HepG2 (cell line): ENCODE results near the gene ZDHHC14. TPM values are rescaled to one million over a fixed set of nuclear protein-coding genes. Genes with fewer than 3 reads are reported as not detected.

Source experiments
- AGO2 ChIP-seq: fragments of 200-400 bp; formaldehyde crosslinking; optimal IDR thresholded peaks from 2 replicates; pipeline ENCODE3; 2017; ENCODE audit warnings: mild to moderate bottlenecking, low read depth, low read length, moderate library complexity
- DZIP1 ChIP-seq: sonication (generic); formaldehyde crosslinking; IDR thresholded peaks from 2 replicates; pipeline ENCODE4 v1.5.0; 2020; ENCODE audit warnings: mild to moderate bottlenecking, missing genetic modification reagents
- ELF1 ChIP-seq: sonication (generic); formaldehyde crosslinking; IDR thresholded peaks from 2 replicates; pipeline ENCODE4 v1.4.0; 2020; ENCODE audit warnings: missing genetic modification reagents
- IKZF5 ChIP-seq: IDR thresholded peaks from 2 replicates; pipeline ENCODE4 v1.6.1; 2018; ENCODE audit warnings: missing genetic modification reagents, mild to moderate bottlenecking, missing compliant biosample characterization
- JUND ChIP-seq: sonication (generic); formaldehyde crosslinking; IDR thresholded peaks from 2 replicates; pipeline ENCODE4 v1.8.0; 2022; ENCODE audit warnings: mild to moderate bottlenecking, missing genetic modification reagents
- KDM1A ChIP-seq: IDR thresholded peaks from 2 replicates; pipeline ENCODE4 v1.6.1; 2016; ENCODE audit warnings: missing compliant biosample characterization
- KDM3A ChIP-seq: IDR thresholded peaks from 2 replicates; pipeline ENCODE4 v1.6.1; 2018; ENCODE audit warnings: low read depth, missing compliant biosample characterization
- KLF12 ChIP-seq: sonication (generic); formaldehyde crosslinking; IDR thresholded peaks from 2 replicates; pipeline ENCODE4 v1.4.0; 2020; ENCODE audit warnings: missing genetic modification reagents, borderline replicate concordance
- MLLT10 ChIP-seq: sonication (generic); formaldehyde crosslinking; IDR thresholded peaks from 2 replicates; pipeline ENCODE4 v1.4.0; 2020; ENCODE audit warnings: missing genetic modification reagents
- ZBTB44 ChIP-seq: sonication (generic); formaldehyde crosslinking; IDR thresholded peaks from 2 replicates; pipeline ENCODE4 v1.4.0; 2020; ENCODE audit warnings: missing genetic modification reagents
- ZFP41 ChIP-seq: sonication (generic); formaldehyde crosslinking; IDR thresholded peaks from 2 replicates; pipeline ENCODE4 v1.4.0; 2020; ENCODE audit warnings: mild to moderate bottlenecking, missing genetic modification reagents, borderline replicate concordance
- ZNF142 ChIP-seq: sonication (generic); formaldehyde crosslinking; IDR thresholded peaks from 2 replicates; pipeline ENCODE4 v1.4.0; 2020; ENCODE audit warnings: missing genetic modification reagents
- ZNF484 ChIP-seq: sonication (generic); formaldehyde crosslinking; IDR thresholded peaks from 2 replicates; pipeline ENCODE4 v1.5.1; 2020; ENCODE audit warnings: mild to moderate bottlenecking, low read depth, missing genetic modification reagents, borderline replicate concordance
- ZNF607 ChIP-seq: sonication (generic); formaldehyde crosslinking; IDR thresholded peaks from 2 replicates; pipeline ENCODE4 v1.5.1; 2020; ENCODE audit warnings: missing genetic modification reagents, mild to moderate bottlenecking, borderline replicate concordance
- ZNF7 ChIP-seq: IDR thresholded peaks from 2 replicates; pipeline ENCODE4 v1.6.1; 2016; ENCODE audit warnings: missing biosample characterization, missing genetic modification reagents
- ZNF740 ChIP-seq: sonication (generic); formaldehyde crosslinking; IDR thresholded peaks from 2 replicates; pipeline ENCODE4 v1.4.0; 2020; ENCODE audit warnings: missing genetic modification reagents
- ZNF749 ChIP-seq: sonication (generic); formaldehyde crosslinking; IDR thresholded peaks from 2 replicates; pipeline ENCODE4 v1.8.0; 2022; ENCODE audit warnings: mild to moderate bottlenecking, missing genetic modification reagents, moderate library complexity, borderline replicate concordance
- ZNF816 ChIP-seq: sonication (generic); formaldehyde crosslinking; IDR thresholded peaks from 2 replicates; pipeline ENCODE4 v1.8.0; 2022; ENCODE audit warnings: missing genetic modification reagents, mild to moderate bottlenecking, borderline replicate concordance
- polyA plus RNA-seq, 8 experiments: library from polyadenylated mRNA; depleted of rRNA in 3 of 8; stranded (reverse) in 7 of 8; unstranded in 1 of 8; fragments of >200 nt; fragmentation: Illumina TruSeq in 4 of 8; extraction: Trizol in 4 of 8; gene quantifications; 2 replicates each; pipeline versions ENCODE4 v1.2.1 to v1.2.3, GENCODE V29; 2011 to 2016; ENCODE audit warnings: low read depth in 4 of 8, missing spikeins in 1 of 8, mixed read lengths in 1 of 8; ENCODE audit not compliant: insufficient read depth in 1 of 8
- total RNA-seq, 5 experiments: library from RNA; depleted of rRNA; stranded (reverse); fragments of >200 nt; fragmentation: Illumina TruSeq; extraction: Trizol; gene quantifications; 2 replicates each; pipeline ENCODE4 v1.2.3, GENCODE V29; 2016; ENCODE audit warnings: low read depth in 1 of 5

The ZDHHC14 gene
- total and polyA plus RNA-seq, 2 of the 13 experiments (the other 11 are each of a cell fraction or from before 2014, with no cell fraction given): 3.7 to 9.5 TPM

- TF ChIP-seq KDM3A (CRISPR knock-in tag) (peak; percentile 37; the same call in 1 of the 2 replicates), ZNF749 (CRISPR knock-in tag) (peak; percentile 72; the same call in 1 of the 2 replicates), ELF1 (CRISPR knock-in tag) (peak; percentile 31; the same call in 1 of the 2 replicates), KDM1A (no peak), ZNF484 (CRISPR knock-in tag) (no peak), MLLT10 (CRISPR knock-in tag) (no peak), ZNF816 (CRISPR knock-in tag) (peak; percentile 89; the same call in 1 of the 2 replicates), IKZF5 (CRISPR knock-in tag) (peak; percentile 80), ZNF142 (CRISPR knock-in tag) (no peak), AGO2 (no peak), JUND (CRISPR knock-in tag) (no peak), KLF12 (no peak), ZBTB44 (CRISPR knock-in tag) (no peak), ZNF7 (CRISPR knock-in tag) (no peak), DZIP1 (CRISPR knock-in tag) (no peak), ZNF607 (CRISPR knock-in tag) (peak; percentile 75; the same call in 1 of the 2 replicates), ZFP41 (CRISPR knock-in tag) (no peak), ZNF740 (CRISPR knock-in tag) (no peak)
Observed at GRCh38 chr6:157513004-157513603, 132.1 kb downstream of the ZDHHC14 start (continued).
